ENCODE measurements around the gene MTMR12. TPM values are rescaled to one million over a fixed set of nuclear protein-coding genes. Genes with fewer than 3 reads are reported as not detected.

MTMR12 gene
- total and polyA plus RNA-seq, 10 of the 15 experiments (the other 5 are each of a cell fraction or from before 2014, with no cell fraction given) = 5.0 to 22.9 (median 16.3) TPM

DNA sequence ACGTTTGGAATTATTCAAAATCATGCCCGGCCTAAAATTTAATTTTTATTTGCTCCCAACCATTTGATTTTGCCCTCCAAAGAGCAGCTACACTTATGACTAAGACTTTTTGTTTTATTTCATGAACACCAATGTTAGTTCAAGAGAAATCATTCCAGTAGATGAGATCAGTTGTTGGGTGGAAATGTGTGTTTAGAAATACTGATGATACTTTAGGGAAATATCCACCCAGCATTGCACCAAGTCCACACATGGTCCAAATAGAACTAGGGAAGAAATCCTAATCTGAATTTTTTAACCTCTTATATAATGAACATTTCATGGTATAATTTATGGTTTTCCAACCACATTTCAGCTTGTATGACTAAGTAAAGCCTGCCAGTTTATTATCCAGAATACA lies 110.3 kb downstream of the MTMR12 start:
- no TSS peak for BruUV-seq (replicated peaks)
- in situ Hi-C loops (cut with MboI) (no loop called here), intact Hi-C loops (cut with micrococcal nuclease; ENCODE audit: unreplicated experiment) (no loop called here)
- no peak overlapping the region for H3K4me2 ChIP-seq (ENCODE audit: control insufficient read depth, insufficient read depth)
- ATAC-seq (no peak), DNase-seq (ENCODE audit: low read depth, low spot score) (no peak), FAIRE-seq (no peak)
- H3K9me3 ChIP-seq (replicated peaks; ENCODE audit: control insufficient read depth, insufficient read depth, low read length) = no peaks in the 10 kb centered on the region
- H4K20me1 ChIP-seq (ENCODE audit: control insufficient read depth, insufficient read depth) = no peaks in the 10 kb centered on the region
- TF ChIP-seq GABPA (IDR thresholded peaks at IDR 0.05; ENCODE audit: low read depth) (no peak), NFIC (IDR thresholded peaks at IDR 0.05; ENCODE audit: low read depth, low read length) (no peak), JUNB (IDR thresholded peaks at IDR 0.05) (no peak), CHD2 (IDR thresholded peaks at IDR 0.05; ENCODE audit: borderline replicate concordance, low read depth, low read length) (no peak), SRF (IDR thresholded peaks at IDR 0.05; ENCODE audit: low read depth in 2 of 2, low read length in 2 of 2) (no peak), SMAD5 (IDR thresholded peaks at IDR 0.05; ENCODE audit: low read depth) (no peak)
- TF ChIP-seq, protein P1, sequence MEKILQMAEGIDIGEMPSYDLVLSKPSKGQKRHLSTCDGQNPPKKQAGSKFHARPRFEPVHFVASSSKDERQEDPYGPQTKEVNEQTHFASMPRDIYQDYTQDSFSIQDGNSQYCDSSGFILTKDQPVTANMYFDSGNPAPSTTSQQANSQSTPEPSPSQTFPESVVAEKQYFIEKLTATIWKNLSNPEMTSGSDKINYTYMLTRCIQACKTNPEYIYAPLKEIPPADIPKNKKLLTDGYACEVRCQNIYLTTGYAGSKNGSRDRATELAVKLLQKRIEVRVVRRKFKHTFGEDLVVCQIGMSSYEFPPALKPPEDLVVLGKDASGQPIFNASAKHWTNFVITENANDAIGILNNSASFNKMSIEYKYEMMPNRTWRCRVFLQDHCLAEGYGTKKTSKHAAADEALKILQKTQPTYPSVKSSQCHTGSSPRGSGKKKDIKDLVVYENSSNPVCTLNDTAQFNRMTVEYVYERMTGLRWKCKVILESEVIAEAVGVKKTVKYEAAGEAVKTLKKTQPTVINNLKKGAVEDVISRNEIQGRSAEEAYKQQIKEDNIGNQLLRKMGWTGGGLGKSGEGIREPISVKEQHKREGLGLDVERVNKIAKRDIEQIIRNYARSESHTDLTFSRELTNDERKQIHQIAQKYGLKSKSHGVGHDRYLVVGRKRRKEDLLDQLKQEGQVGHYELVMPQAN (conservative IDR thresholded peaks at IDR 0.05) = no peak
- TF ChIP-seq, protein P2, sequence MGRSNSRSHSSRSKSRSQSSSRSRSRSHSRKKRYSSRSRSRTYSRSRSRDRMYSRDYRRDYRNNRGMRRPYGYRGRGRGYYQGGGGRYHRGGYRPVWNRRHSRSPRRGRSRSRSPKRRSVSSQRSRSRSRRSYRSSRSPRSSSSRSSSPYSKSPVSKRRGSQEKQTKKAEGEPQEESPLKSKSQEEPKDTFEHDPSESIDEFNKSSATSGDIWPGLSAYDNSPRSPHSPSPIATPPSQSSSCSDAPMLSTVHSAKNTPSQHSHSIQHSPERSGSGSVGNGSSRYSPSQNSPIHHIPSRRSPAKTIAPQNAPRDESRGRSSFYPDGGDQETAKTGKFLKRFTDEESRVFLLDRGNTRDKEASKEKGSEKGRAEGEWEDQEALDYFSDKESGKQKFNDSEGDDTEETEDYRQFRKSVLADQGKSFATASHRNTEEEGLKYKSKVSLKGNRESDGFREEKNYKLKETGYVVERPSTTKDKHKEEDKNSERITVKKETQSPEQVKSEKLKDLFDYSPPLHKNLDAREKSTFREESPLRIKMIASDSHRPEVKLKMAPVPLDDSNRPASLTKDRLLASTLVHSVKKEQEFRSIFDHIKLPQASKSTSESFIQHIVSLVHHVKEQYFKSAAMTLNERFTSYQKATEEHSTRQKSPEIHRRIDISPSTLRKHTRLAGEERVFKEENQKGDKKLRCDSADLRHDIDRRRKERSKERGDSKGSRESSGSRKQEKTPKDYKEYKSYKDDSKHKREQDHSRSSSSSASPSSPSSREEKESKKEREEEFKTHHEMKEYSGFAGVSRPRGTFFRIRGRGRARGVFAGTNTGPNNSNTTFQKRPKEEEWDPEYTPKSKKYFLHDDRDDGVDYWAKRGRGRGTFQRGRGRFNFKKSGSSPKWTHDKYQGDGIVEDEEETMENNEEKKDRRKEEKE (IDR thresholded peaks at IDR 0.05) = no peak
- RAD21 ChIA-PET (ENCODE audit: unreplicated experiment) = no interaction called here
- no peak overlapping the region for H3K27ac ChIP-seq (ENCODE audit: control insufficient read depth, insufficient read depth)
- WGBS (ENCODE audit: insufficient coverage, insufficient replicate concordance, low lambda C conversion rate, missing lambda C conversion rate) = 51% methylated on average over 2 of the region's 2 CpGs
- no peak overlapping the region for H3K4me3 ChIP-seq
- H3K9ac ChIP-seq (ENCODE audit: control insufficient read depth, insufficient read depth, low read length) = no peak overlapping the region
- peaks cover 4% of the 10 kb centered on the region for H3K4me1 ChIP-seq (ENCODE audit: control insufficient read depth, insufficient read depth, low read length)
- SMC1A ChIA-PET (ENCODE audit: uncharacterized antibody, unreplicated experiment) = no interaction called here
- no peak overlapping the region for H2AFZ ChIP-seq (ENCODE audit: control insufficient read depth, low read depth, low read length)
- CTCF ChIA-PET = no interaction called here
- no peaks in the 10 kb centered on the region for H3K27me3 ChIP-seq (replicated peaks in 1 of 2; ENCODE audit: control insufficient read depth in 2 of 2, insufficient read depth in 2 of 2, low read length in 1 of 2)
- no peaks in the 10 kb centered on the region for H3K79me2 ChIP-seq (ENCODE audit: control insufficient read depth, insufficient read depth, low read length)
- no peaks in the 10 kb centered on the region for H3K36me3 ChIP-seq (ENCODE audit: control insufficient read depth in 2 of 2, insufficient read depth in 2 of 2, low read length in 1 of 2)
- POLR2A ChIA-PET = interaction anchor here (0.5 kb wide), 1 partner anchor 647 kb away, joined by 5 read pairs; no protein-coding TSS in a partner anchor
